GM18909 (cell line): ENCODE data around the gene SARS1.
"Not testable (repeated sequence)": the region's sequence is repeated elsewhere in the genome, so short reads cannot be mapped to it uniquely, and the experiment has no call there.

Experiments used
- ATAC-seq: cut with Tn5 transposase; IDR thresholded peaks from one replicate; pipeline ENCODE4 v1.9.1; 2021; ENCODE audit warnings: mild to moderate bottlenecking; ENCODE audit not compliant: unreplicated experiment, poor library complexity

Gene SARS1

DNA sequence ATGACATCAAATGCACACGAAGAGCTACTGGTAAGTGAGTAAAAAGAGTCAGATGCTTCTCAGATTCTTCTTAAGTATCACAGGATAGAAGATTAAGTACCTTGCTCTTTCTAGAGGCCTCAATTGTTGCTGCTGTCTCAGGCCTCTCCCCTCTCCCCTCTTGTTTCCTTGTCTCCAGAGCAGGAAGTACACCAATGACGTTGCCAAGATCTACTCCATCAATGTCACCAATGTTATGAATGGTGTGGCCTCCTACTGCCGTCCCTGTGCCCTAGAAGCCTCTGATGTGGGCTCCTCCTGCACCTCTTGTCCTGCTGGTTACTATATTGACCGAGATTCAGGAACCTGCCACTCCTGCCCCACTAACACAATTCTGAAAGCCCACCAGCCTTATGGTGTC lies 21.3 kb upstream of the SARS1 start:
- no peak for ATAC-seq

DNA sequence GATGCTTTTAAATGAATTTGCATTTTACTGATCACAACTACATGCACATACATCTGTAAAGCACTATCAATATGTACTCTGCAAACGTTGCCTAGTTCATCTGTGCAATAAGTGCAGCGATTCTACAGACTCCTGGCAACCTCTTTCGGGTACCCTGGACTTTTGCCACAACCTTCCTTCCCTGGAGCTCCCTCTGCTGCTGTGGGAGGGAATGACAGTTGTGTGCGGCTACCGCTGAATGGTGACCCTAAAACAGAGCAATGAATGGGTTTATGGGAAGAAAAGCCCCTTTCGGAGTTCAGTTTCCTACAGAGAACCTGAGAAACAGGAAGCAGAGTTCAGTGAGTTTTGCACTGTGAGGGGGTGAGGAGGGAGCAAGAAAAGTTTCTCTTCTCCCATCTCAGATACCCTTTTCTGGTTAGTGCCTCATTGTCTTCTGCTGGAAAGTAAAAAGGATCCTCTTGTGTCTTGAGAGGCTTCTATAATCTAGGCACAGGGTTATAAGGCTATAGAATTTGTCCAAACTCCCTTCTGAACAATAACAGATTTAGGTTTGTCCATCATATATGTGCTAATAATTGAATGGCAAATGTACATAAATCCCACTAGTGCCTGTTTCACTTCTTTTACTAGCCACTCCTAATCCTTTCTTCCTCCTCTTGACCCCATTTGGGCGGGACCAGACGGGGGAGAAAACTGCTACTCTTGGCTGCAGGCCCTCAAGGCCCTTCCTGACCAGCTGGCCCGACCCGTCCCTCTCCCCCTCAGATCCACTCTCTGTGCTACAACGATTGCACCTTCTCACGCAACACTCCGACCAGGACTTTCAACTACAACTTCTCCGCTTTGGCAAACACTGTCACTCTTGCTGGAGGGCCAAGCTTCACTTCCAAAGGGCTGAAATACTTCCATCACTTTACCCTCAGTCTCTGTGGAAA lies 19.8 kb upstream of the SARS1 start:
- ATAC-seq, result peak; percentile 68

DNA sequence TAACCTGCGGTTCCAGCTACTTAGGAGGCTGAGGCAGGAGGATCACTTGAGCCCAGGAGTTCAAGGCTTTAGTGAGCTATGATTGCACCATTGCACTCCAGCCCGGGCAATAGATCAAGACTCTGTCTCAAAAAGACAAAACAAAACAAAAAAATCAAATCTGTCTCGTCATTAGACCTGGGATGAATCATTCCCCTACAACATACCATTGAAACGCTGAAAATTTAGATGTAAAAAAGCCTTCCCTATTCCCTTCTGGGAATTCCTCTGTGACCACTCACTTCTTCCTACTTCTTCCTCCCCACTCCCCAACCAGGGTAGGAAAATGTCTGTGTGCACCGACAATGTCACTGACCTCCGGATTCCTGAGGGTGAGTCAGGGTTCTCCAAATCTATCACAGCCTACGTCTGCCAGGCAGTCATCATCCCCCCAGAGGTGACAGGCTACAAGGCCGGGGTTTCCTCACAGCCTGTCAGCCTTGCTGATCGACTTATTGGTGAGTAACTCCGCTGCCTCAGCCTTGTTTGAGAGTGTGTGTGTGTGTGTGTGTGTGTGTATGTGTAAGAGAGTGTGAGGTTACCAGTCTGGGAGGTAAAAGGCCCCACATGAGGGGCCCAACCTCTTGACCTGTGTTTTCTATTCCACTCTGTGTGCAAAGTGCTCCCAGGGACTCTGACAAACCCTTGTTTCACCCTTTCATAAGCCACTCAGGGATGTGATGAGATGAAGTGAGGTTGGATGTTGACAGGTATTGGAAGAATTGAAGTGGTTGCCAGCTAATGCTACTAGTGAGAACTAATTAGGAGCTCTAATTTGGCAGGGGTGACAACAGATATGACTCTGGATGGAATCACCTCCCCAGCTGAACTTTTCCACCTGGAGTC lies 16.3 kb upstream of the SARS1 start:
- no peak for ATAC-seq

DNA sequence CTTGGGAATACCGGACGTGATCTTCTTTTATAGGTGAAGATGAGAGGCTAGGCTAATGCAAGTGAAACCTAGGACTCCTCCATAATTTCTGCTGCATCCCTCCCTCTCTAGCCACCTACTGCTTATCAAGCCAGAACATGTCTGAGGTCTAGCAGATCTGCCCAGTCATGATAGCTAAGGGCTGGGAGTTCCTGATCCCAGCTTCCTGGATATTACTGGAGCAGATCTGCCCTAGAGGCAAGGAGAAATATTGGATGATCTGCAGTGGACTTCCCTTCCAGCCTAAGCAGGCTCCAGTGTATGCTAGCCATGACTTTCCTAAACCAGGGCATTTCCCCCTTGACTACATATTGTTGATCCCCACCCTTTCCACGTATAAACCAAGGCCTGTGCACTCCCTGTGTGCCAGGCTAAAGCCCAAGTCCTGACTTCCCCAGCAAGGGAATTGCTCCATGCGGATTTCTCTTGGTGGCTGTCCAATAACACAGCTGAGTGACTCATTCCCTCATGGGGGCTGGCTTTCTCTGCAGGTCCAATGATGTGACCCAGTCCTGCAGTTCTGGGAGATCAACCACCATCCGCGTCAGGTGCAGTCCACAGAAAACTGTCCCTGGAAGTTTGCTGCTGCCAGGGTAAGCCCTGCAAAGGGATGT lies 15.5 kb upstream of the SARS1 start:
- no peak for ATAC-seq

DNA sequence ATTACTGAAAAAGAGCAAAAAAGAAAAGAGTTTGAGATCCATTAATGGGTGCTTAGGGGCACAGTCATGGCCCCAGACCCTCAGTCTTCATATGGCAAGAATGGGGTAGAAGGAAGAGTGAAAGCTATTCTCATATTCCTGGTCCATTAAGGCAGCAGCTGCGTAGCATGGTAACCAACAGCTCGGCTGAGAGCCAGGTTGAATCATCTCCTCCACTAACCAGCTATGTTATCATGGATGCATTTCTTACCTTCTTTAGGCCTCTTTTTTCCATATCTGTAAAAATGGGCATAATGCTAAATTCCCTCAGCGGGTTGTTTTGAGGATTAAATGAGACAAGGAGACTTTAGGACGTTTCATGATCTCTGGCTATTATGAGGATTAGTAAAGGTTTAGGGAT lies 15.0 kb upstream of the SARS1 start:
- ATAC-seq, result no peak

DNA sequence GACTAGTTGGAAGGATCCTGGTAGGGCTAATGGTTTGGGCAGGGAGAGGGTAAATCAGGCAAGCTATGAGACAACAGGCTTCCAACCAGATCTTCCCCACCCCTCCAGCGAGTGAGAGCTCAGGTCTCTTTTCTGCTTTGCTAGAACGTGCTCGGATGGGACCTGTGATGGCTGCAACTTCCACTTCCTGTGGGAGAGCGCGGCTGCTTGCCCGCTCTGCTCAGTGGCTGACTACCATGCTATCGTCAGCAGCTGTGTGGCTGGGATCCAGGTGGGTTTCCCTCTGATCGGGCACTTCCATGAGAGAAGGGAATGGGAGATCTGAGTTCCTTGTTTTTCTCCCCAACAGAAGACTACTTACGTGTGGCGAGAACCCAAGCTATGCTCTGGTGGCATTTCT lies 14.0 kb upstream of the SARS1 start:
- ATAC-seq, result no peak

DNA sequence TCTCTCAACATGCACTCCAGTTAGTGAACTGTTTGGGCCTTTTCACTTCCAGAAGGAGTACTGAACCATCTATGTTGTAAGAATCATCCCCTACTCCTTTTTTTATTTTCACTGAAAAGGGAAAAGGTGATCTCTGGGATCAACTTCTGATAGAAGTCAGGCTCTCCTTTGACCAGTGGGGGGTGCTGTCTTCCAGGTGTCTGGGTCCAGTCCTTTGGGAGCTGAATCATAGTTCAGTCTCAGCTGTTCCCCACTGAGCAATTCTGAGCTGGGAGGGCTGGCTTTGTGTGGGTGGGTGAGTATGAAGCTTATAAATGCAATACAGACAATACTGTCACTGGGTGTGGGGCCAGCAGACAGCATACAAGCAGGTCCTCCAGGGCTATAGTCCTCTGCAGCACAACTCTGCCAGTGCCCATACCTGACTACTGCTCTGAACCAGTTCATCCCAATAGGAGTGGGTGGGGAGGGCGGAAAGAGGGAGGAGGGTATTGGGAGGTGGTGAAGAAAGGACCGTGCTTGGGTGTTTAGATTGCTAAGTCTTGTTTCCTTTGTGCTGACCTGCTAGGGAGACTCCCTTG lies 12.5 kb upstream of the SARS1 start:
- peak; percentile 50 for ATAC-seq

DNA sequence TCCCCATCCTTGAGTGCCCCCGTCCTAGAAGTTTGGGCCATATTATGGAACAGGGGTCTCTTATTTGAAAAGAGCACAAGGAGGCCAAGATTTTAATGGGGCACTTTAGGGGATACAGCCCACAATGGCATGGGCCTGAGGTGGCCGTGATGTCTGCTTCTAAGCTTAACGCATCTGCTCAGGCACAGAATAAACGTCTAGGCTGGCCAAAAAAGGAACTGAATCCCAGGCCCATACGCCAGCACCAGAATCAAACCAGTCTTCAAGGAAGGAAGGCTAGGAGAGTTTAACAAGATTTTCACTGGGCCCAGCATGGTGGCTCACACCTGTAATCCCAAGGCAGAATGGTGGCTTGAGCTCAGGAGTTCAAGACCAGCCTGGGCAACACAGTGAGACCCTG lies 9.2 kb upstream of the SARS1 start:
- no peak for ATAC-seq

DNA sequence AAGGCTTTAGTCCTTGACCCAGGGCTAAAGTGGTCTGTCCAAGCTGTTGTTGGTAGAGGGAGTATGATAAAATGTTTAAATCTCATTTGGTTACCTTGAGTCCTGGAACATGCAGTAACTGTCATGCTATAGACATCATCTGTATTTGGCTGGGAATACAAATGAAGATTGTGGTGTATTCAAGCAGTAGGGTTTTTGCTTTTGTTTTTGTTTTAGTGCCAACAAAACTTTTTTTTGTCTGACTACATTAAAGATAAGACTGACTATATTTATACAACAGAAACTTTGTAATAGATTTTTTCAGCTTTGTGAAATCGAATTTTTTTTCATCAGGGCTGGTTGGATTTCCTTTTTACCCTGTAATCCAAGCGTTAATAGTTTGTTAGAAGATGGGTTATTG lies 7.4 kb upstream of the SARS1 start:
- no peak for ATAC-seq

DNA sequence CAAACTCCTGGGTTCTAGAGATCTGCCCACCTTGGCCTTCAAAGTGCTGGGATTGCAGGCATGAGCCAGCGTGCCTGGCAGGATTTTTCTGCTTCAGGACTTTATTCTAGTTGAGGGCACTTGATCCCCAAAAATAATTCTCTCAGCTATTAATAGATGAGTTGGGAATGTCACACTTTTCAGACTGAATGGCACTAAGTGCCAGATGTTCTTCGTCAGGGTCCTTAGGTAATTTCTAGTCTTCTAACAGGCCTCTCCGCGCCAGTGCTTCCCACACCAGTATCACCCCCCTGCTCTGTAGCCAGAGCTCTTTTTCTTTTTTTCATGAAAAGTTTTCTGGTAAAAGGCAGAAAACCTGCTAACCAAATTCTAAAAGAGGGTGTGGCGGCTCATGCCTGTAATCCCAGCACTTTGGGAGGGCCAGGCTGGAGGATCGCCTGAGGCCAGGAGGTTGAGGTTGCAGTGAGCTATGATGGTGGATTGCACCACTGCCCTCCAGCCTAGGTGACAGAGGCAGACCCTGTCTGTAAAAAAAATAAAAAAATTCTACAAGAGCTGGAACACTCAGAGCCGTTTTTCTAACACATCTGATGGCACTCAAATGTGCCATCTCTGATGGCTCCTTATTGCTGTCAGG lies 6.1 kb upstream of the SARS1 start:
- ATAC-seq, result no peak

DNA sequence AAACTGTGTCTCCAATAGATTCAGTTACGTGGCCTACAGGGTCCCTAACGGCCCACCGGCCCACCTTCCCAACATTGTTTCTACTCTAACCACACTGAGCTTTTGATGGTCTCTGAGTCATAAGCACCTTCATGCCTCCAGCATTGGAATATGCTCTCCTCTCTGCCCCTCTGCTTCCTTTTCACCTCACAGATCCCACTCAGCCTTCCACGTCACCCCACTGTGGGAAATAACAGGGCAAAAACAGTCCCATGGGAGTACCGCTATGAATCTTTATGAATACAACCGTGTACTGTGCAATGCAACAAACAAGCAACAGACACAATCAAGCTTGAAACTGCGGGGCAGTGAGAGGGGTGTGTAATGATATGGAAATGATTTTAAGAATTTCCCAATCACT lies 5.3 kb upstream of the SARS1 start:
- ATAC-seq, result no peak

DNA sequence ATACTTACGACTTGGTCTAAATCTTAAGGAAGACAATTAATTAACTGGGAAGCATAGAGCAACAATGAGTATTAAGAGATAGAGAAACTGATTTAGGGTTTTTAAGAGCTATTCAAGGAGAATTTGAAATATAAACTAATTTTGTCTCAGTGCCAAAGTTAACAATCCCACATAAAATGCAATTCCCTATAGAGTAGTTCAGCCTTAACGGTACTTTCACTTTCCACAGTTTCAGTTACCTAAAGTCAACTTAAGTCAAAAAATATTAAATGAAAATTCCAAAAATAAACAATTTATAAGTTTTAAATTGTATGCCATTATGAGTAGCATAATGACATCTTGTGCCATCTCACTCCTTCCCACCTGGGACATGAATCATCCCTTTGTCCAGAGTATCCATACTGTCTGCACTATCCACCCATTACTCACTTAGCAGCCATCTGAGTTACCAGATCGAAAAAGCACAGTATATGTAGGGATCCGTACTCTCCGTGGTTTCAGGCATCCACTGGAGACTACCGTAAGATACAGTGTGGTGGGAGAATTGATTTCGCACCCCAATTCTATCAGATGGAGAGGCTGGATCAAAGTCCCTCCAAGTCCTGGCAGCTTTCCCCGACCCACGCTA lies 4.8 kb upstream of the SARS1 start:
- ATAC-seq, result no peak

DNA sequence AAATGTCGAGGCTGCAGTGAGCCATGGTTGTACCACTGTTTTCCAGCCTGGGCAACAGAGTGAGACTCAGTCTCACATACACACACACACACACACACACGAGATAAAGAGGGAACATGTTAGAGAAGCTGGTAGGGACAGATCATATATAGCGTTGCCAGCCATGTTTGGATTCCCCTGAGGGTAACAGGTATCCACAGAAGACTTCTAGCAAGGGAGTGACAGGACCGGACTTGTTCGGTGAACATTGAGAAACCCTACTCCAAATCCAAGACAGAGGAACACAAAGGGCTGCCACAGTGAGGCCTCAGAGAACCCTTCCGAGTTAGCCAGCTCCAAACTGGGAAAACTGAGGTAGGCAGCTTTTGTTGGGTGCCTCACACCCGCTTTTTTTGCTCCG lies 3.7 kb upstream of the SARS1 start:
- no peak for ATAC-seq

DNA sequence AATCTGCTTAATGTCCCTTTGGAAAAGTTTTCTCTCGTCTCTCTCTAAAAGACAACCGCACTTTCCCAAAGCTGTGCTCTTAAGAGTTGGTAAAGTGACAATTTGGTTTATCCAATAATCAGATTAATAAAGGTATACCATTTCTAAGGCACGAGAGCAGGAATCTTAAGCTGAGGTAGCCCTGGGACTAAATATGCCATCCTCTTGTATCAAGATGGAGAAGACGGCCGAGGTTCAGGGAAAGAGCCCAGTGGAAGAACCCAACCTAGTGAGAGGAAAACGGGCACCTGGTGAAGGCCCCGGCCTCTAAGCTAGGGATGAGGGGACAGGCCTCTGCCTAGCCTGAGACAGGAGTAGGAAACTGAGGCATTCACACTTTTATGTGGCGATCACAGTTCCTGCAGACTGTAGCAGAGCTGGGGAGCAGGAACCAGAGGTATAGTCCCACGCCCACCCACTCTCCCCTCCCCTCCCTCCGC lies 334 bp upstream of the SARS1 start:
- ATAC-seq, result no peak

DNA sequence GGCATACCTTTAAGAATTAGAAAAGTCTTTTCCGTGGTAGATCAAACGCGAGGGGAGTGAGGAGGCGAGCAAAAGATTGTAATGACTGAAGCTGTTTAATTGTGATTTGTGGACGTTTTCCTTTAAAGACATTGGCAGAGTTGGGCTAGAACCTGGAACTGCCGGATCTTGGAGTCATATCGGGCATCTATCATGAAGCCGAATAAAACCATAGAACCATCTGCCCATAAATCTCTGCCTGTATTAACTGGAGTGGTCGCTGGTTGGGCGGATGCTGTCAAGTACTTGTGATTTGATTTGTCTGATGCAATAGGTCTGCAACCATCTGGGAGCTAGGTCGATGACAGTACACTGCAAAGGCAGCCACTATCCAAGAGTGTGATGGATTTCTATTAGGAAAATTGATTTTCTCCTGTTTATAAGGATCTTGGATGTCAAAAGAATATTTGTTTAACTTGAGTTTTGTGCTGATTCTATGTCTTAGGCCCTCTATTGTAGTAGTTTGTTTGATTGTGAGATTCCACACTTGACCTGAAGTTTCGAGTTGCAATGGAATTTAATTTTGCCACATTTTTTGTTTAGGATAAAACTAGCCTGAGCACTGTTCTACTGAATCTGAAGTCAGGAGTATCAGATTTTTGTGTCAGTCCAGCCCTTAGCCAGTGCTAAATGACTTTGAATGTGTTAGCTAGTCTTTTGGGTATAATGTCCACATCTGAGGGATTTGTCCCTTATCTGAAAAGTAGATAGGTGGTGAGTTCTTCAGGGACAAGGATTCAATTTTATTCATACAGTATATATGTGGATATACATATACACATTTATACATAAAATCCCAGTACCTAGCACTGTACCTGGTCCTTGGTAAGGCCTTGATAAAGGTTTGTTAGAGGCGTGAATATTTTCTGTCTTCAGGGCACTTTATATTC lies 1.2 kb downstream of the SARS1 start:
- ATAC-seq, result peak; percentile 29

DNA sequence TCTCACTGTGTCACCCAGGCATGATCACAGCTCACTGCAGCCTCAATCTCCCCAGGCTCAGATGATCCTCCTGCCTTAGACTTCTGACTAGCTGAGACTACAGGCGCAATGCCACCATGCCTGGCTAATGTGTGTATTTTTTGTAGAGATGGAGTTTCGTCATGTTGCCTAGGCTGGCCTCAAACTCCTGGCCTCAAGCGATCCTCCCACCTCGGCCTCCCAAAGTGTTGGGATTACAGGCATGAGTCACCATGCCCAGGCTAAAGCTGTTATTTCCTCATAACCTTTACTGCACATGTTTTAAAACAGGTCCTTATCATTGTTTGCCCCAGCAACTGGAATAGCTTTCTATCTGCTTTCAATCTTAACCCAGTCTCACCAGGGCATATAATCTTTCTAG lies 2.9 kb downstream of the SARS1 start:
- ATAC-seq, result no peak

DNA sequence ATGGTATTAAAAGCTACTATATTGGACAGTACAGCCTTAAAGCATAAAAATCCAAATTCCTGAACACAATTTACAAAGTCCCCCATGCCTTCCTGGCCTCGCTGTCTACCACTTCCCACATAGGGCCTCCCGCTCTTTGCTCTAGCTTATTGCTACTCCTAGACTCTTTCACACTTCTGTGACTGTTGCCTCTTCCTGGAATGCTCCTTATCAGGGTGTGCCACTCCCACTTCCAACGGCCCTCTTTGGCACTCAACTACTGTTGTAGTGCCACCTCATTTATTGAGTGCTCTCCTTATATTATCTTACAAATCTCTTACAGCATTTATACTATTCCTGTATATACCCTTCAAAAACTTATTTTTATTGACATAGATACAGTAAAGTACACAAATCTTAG lies 4.8 kb downstream of the SARS1 start:
- no peak for ATAC-seq

DNA sequence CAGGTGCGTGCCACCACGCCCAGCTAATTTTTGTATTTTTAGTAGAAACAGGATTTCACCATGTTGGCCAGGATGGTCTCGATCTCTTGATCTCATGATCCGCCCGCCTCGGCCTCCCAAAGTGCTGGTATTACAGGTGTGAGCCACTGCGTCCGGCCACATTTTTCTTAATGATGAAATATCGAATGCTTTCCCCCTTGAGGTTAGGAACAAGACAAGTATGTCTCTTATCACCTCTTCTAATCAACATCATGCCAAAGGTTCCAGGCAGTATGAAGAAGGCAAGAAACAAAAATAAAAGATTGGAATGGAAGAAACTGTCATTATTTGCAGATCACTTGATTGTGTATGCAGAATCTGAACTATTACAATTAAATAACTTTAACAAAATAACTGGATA lies 7.5 kb downstream of the SARS1 start:
- ATAC-seq, result not testable (repeated sequence)
